ENCODE measurements around the gene APEX2.

DNA sequence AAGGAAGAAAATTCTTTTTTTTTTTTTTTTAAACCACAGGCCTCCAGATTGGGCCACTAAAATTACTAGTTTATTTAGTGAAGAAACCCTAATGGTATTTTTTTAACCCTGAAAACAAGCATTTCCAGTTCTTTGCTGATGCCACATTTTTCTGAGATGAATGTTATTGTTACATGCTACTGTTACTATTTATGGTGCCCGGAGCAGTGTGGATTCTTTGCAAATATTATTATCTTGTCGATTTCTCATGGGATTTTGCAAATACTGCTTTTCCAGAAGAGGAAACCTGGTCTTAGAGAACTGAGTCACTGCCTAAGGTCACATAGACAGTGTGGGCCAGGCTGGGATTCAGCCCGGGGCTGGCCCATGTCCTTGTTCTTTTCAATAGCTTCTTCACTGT is 39.3 kb downstream of the APEX2 start:
- TF ChIP-seq POLR2A (IDR thresholded peaks at IDR 0.05; ENCODE audit: low read length) = no peak
- TF ChIP-seq, protein P1, sequence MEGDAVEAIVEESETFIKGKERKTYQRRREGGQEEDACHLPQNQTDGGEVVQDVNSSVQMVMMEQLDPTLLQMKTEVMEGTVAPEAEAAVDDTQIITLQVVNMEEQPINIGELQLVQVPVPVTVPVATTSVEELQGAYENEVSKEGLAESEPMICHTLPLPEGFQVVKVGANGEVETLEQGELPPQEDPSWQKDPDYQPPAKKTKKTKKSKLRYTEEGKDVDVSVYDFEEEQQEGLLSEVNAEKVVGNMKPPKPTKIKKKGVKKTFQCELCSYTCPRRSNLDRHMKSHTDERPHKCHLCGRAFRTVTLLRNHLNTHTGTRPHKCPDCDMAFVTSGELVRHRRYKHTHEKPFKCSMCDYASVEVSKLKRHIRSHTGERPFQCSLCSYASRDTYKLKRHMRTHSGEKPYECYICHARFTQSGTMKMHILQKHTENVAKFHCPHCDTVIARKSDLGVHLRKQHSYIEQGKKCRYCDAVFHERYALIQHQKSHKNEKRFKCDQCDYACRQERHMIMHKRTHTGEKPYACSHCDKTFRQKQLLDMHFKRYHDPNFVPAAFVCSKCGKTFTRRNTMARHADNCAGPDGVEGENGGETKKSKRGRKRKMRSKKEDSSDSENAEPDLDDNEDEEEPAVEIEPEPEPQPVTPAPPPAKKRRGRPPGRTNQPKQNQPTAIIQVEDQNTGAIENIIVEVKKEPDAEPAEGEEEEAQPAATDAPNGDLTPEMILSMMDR (IDR thresholded peaks at IDR 0.05) = no peak
- TF ChIP-seq ZFP36 (IDR thresholded peaks at IDR 0.05; ENCODE audit: borderline replicate concordance, partially characterized antibody) = no peak
- TF ChIP-seq HOXA7 (CRISPR knock-in tag; IDR thresholded peaks at IDR 0.05) = no peak
- TF ChIP-seq EHF (CRISPR knock-in tag; IDR thresholded peaks at IDR 0.05) = no peak
- TF ChIP-seq ZC3H11A (IDR thresholded peaks at IDR 0.05) = no peak
- TF ChIP-seq, protein P2, sequence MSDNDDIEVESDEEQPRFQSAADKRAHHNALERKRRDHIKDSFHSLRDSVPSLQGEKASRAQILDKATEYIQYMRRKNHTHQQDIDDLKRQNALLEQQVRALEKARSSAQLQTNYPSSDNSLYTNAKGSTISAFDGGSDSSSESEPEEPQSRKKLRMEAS (IDR thresholded peaks at IDR 0.05) = no peak
- TF ChIP-seq, protein P3, sequence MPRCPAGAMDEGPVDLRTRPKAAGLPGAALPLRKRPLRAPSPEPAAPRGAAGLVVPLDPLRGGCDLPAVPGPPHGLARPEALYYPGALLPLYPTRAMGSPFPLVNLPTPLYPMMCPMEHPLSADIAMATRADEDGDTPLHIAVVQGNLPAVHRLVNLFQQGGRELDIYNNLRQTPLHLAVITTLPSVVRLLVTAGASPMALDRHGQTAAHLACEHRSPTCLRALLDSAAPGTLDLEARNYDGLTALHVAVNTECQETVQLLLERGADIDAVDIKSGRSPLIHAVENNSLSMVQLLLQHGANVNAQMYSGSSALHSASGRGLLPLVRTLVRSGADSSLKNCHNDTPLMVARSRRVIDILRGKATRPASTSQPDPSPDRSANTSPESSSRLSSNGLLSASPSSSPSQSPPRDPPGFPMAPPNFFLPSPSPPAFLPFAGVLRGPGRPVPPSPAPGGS (IDR thresholded peaks at IDR 0.05) = no peak
- TF ChIP-seq SMC3 (IDR thresholded peaks at IDR 0.05) = no peak
- no peak for TF ChIP-seq EP300 (IDR thresholded peaks at IDR 0.05)
- TF ChIP-seq CHD4 (IDR thresholded peaks at IDR 0.05; ENCODE audit: borderline replicate concordance) = no peak
